Activated CD4-positive, alpha-beta T cell treated with anti-CD3 and anti-CD28 coated beads, Interleukin-2, amount 10 ng/mL, durations not matched to agents 7 days and 5 days (primary cell): ENCODE results near the gene PTPRM. TPM values are rescaled to one million over a fixed set of nuclear protein-coding genes. Genes with fewer than 3 reads are reported as not detected.

ENCODE experiments used
- CTCF ChIA-PET: fragments of 350-600 bp; sonication (Branson Sonifier 250); formaldehyde crosslinking; loops from one replicate; lab custom pipeline; 2021; ENCODE audit warnings: antibody characterized with exemption; lab: Charles Lee
- POLR2A ChIA-PET: fragments of 350-600 bp; sonication (Branson Sonifier 250); formaldehyde crosslinking; loops from one replicate; lab custom pipeline; 2021; ENCODE audit warnings: antibody characterized with exemption; lab: Charles Lee
- DNase-seq: peaks from one replicate; pipeline ENCODE4 v3.0.0-alpha.2; 2020
- H3K27ac Mint-ChIP-seq: one replicate; pipeline ENCODE4 v1.8.0; 2021; ENCODE audit warnings: mild to moderate bottlenecking, moderate library complexity, mixed read lengths
- H3K27me3 Mint-ChIP-seq: one replicate; pipeline ENCODE4 v1.8.0; 2021; ENCODE audit warnings: mixed read lengths
- H3K36me3 Mint-ChIP-seq: one replicate; pipeline ENCODE4 v1.8.0; 2021; ENCODE audit warnings: low read depth, mixed read lengths
- H3K4me1 Mint-ChIP-seq: one replicate; pipeline ENCODE4 v1.8.0; 2021; ENCODE audit warnings: mixed read lengths
- H3K4me3 Mint-ChIP-seq: one replicate; pipeline ENCODE4 v1.8.0; 2021; ENCODE audit warnings: mild to moderate bottlenecking, moderate library complexity, mixed read lengths
- H3K9me3 Mint-ChIP-seq: one replicate; pipeline ENCODE4 v1.8.0; 2021; ENCODE audit warnings: mixed read lengths
- total RNA-seq, 2 experiments: library from RNA; stranded (reverse); gene quantifications; one replicate each; pipeline ENCODE4 v1.2.3, GENCODE V29; 2021

The PTPRM gene
- total RNA-seq, 2 experiments from 2014 or later: 5.1 to 10.5 TPM

DNA sequence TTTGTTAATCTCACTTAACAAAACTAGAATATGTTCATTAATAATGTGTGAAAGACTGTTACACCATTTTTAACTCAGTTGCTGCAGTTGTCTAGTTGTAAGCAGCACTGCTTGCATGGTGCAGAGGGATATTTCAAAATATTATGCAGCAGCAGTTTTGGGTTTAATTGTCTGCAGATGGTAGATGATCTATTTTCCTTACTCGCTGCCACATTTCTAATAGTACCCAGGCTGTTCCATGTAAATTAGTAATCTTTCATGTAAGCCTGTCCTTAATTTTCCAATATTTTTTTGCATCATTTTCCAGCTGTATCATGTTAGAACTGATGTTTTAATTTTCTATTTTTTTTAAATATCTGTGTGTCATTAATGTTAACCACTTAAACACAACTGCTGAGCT is 554.0 kb downstream of the PTPRM start:
- no peaks in the 10 kb centered on the region for H3K9me3 Mint-ChIP-seq
- ChIA-PET CTCF (no interaction called here), POLR2A (no interaction called here)
- H3K4me1 Mint-ChIP-seq: no peaks in the 10 kb centered on the region
- no peaks in the 10 kb centered on the region for H3K27me3 Mint-ChIP-seq
- DNase-seq: no peak
- no peaks in the 10 kb centered on the region for H3K36me3 Mint-ChIP-seq
- H3K4me3 Mint-ChIP-seq: no peak overlapping the region
- H3K27ac Mint-ChIP-seq: no peak overlapping the region

DNA sequence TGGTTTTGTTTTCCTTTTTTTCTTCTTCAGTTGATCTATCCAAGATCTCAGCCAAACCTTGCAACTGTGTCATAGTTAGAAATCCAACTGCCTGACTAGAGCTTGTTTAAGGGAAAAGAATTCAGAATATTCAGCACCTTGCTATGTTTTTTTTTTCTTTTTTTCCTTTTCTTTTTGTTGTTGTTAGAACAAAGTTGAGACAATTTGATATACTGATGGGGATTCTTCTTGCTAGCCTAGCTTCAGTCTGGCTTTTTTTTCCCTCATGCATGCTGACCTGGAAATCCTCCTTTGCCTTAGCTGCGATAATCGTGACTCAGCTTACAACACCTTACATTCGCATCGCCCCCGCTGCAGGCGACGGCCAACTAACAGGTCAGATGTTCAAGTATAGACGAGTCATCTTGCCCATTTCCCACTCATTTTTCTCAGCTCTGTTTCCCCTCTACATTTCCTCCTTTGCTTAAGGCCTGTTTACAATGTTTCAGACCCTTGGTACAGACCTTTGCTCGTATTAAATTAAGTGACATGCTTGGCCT is 554.9 kb downstream of the PTPRM start:
- no peaks in the 10 kb centered on the region for H3K9me3 Mint-ChIP-seq
- POLR2A ChIA-PET: no interaction called here
- no peak for DNase-seq
- no peak overlapping the region for H3K27ac Mint-ChIP-seq
- H3K4me1 Mint-ChIP-seq: no peaks in the 10 kb centered on the region
- no peak overlapping the region for H3K4me3 Mint-ChIP-seq
- H3K27me3 Mint-ChIP-seq: no peaks in the 10 kb centered on the region
- H3K36me3 Mint-ChIP-seq: no peaks in the 10 kb centered on the region
- CTCF ChIA-PET: no interaction called here

DNA sequence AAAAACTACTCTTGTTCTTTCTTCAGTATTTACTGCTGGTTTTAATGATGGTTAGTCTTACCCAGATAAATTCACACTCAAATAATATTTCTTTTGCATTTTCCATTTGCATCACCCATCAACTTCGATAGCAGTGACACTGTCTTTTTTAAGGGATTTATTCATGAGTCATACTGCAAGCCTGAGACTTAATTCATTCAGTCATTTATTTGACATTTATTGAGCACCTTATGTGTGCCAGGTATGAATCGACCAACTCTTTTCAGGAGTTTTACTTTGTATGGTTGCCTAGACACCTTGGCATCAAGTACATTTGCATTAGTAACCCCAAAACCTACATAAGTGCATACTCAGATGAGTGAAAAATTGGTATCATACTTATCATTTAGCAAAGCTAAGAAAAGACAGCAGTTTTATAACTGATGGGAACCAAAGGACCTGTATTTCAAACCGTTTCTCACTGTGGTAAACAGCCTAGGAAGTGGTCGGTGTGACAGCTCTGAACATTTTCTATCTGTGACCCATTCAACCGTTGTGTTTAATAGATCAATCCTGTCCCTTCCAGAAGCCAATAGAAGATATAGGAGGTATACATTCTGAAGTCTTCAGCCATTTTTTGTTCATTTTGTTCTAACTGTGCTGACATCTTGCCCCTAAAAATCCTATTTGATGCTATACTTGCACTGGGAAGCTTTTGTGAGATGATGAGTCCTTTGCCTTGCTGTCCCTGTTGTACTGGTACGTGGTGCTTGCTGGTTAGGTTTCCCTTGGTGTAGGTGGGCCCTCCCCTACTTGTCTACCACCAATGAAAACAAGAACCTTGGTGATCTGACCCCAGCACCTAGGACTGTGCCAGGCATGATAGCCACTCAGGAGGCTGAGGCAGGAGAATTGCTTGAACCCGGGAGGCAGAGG is 557.4 kb downstream of the PTPRM start:
- H3K27me3 Mint-ChIP-seq: no peaks in the 10 kb centered on the region
- H3K36me3 Mint-ChIP-seq: no peaks in the 10 kb centered on the region
- DNase-seq: no peak
- CTCF ChIA-PET: no interaction called here
- H3K4me1 Mint-ChIP-seq: no peaks in the 10 kb centered on the region
- no peak overlapping the region for H3K27ac Mint-ChIP-seq
- no peaks in the 10 kb centered on the region for H3K9me3 Mint-ChIP-seq
- POLR2A ChIA-PET: no interaction called here
- H3K4me3 Mint-ChIP-seq: no peak overlapping the region

DNA sequence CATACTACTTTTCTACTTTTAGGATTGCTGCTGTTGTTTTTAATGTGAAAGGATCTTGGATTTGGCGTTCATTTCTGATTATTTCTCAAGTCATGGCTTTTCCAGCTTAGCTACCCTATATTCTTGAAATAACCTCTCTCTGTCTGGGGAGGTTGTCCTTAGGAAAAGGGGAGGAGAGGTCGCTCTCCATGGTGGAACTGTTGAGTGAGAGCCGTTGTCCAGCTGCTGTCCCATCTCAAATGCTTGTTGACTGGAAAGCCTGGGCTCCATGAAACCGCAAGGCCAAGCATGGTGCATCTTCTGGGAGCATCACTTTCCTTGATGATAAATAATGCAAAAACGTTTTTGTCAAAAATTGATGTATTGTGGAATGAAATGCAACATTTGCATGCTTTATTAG is 563.0 kb downstream of the PTPRM start:
- H3K27me3 Mint-ChIP-seq: no peaks in the 10 kb centered on the region
- H3K27ac Mint-ChIP-seq: no peak overlapping the region
- ChIA-PET CTCF (no interaction called here), POLR2A (no interaction called here)
- no peaks in the 10 kb centered on the region for H3K9me3 Mint-ChIP-seq
- DNase-seq: no peak
- H3K36me3 Mint-ChIP-seq: no peaks in the 10 kb centered on the region
- H3K4me1 Mint-ChIP-seq: no peaks in the 10 kb centered on the region
- H3K4me3 Mint-ChIP-seq: no peak overlapping the region

DNA sequence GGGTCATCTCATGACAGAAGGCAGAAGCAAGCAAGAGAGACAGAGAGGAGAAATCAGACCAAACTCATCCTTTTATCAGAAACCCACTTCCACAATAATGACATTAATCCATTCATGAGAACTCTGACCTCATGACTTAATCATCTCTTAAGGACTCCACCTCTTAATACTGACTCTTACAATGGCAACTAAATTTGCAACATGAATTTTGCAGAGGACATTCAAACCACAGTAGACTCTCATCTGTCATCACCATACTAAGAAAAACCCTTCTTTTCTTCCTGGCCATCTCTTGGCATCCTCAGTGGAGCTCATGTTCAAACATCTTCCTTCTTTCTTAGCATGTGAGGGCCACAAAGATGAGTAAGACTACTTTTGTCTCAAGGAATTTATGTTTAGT is 565.9 kb downstream of the PTPRM start:
- POLR2A ChIA-PET: no interaction called here
- DNase-seq: no peak
- Mint-ChIP-seq H3K4me1 (no peaks in the 10 kb centered on the region), H3K4me3 (no peak overlapping the region), H3K27ac (no peak overlapping the region), H3K27me3 (no peaks in the 10 kb centered on the region), H3K36me3 (no peaks in the 10 kb centered on the region), H3K9me3 (no peaks in the 10 kb centered on the region)
- CTCF ChIA-PET: no interaction called here

DNA sequence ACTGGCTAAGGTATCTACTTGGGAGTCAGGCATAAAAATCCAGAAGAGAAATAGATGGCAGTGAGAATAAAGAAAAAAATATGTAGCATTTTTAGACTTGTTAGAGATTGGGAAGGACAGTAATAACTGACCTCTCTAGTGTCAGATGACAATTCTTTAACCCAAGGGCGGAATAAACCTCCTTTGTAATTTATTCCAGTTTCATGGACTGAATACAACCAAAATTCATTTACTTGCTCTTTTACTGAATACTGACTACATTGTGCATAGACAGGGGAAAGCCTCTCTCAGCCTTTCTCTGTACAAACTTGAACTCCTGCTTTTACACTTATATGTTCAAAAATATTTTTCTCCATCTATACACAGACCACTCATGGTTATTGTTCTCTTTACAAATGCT is 566.8 kb downstream of the PTPRM start:
- H3K27me3 Mint-ChIP-seq: no peaks in the 10 kb centered on the region
- no peaks in the 10 kb centered on the region for H3K9me3 Mint-ChIP-seq
- no peak overlapping the region for H3K4me3 Mint-ChIP-seq
- no peaks in the 10 kb centered on the region for H3K36me3 Mint-ChIP-seq
- POLR2A ChIA-PET: no interaction called here
- DNase-seq: no peak
- H3K4me1 Mint-ChIP-seq: no peaks in the 10 kb centered on the region
- CTCF ChIA-PET: no interaction called here
- no peak overlapping the region for H3K27ac Mint-ChIP-seq

DNA sequence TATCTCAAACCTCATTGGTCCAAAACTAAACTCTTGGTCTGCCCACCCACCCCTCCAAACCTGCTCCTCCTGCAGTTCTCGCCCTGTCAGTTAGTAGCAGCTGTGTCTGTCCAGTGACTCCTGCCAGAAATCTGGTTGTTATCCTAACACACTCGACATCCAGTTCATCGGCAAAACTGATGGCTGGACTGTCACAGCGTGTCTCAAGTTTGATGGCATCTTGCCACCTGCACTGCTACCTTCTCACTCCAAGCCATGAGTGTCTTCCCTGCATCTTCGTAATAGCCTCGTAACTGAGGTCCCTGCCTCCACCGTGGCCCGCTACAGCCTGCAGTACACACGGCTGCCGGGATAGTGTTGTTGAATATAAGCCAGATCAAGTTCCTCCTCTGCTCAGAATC is 572.0 kb downstream of the PTPRM start:
- H3K36me3 Mint-ChIP-seq: no peaks in the 10 kb centered on the region
- no peaks in the 10 kb centered on the region for H3K27me3 Mint-ChIP-seq
- no peak overlapping the region for H3K4me3 Mint-ChIP-seq
- CTCF ChIA-PET: no interaction called here
- no peak overlapping the region for H3K27ac Mint-ChIP-seq
- no peaks in the 10 kb centered on the region for H3K4me1 Mint-ChIP-seq
- POLR2A ChIA-PET: no interaction called here
- no peaks in the 10 kb centered on the region for H3K9me3 Mint-ChIP-seq
- no peak for DNase-seq

DNA sequence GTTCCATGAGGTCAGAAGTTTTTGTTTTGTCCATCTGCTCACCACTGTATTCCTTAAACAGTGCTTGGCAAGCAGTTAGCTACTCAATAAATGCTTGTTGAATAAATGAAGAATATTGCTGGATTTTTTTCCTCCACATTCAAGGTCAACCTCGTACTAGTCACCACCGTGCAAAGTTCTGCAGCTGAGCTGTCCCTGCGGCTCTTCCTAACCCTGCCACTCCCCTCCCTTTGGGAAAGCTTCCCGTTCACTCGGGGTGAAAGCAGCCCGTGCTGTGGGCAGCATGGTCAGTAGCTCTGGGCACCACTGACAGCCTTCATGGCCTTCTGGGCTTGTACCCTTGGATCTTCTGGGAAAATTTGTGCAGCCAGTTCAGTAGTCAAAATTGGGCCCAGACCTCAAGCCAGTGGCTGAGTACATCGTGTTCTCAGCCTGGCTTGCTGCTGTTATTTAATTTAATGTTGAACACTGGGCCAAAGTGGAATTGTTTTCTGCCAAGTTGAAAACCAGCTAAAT is 572.8 kb downstream of the PTPRM start:
- no peaks in the 10 kb centered on the region for H3K27me3 Mint-ChIP-seq
- H3K36me3 Mint-ChIP-seq: no peaks in the 10 kb centered on the region
- ChIA-PET CTCF (interaction anchor here (0.6 kb wide), 1 partner anchor 22 kb away, joined by 3 read pairs; no protein-coding TSS in a partner anchor), POLR2A (no interaction called here)
- no peak overlapping the region for H3K27ac Mint-ChIP-seq
- H3K4me1 Mint-ChIP-seq: no peaks in the 10 kb centered on the region
- DNase-seq: no peak
- H3K9me3 Mint-ChIP-seq: no peaks in the 10 kb centered on the region
- no peak overlapping the region for H3K4me3 Mint-ChIP-seq

DNA sequence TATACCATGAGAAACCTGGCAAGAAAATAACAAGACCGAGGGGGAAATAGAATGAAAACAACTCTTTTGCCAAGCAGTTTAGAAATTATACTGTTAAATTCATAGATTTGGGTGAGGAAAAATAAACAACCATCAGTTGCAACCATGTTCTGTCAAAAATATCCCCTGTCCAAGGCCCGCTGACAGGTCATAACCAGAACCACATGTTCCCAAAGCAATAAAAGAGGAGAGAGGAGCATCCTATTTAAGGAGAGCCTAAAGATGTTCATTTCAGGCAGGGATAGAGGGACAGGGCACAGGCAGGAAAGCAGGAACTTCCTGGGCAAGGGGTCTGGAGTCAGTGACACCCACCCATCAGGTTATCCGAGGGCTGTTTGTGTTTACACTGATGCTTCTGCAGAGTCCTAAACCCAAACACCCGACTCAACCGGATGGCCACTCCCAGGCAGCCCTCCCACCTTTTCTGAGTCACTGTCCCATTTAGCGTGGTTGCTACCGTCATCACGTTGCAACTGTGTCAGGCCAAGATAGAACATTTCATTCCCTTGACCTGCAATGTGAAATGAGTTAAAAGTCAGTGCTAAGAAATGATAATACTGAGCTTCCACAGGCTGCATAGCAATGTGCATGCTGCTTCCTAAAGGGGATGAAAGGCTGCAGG is 573.9 kb downstream of the PTPRM start:
- H3K4me1 Mint-ChIP-seq: no peaks in the 10 kb centered on the region
- H3K27me3 Mint-ChIP-seq: no peaks in the 10 kb centered on the region
- H3K27ac Mint-ChIP-seq: no peak overlapping the region
- DNase-seq: no peak
- ChIA-PET CTCF (no interaction called here), POLR2A (no interaction called here)
- no peaks in the 10 kb centered on the region for H3K9me3 Mint-ChIP-seq
- no peaks in the 10 kb centered on the region for H3K36me3 Mint-ChIP-seq
- no peak overlapping the region for H3K4me3 Mint-ChIP-seq

DNA sequence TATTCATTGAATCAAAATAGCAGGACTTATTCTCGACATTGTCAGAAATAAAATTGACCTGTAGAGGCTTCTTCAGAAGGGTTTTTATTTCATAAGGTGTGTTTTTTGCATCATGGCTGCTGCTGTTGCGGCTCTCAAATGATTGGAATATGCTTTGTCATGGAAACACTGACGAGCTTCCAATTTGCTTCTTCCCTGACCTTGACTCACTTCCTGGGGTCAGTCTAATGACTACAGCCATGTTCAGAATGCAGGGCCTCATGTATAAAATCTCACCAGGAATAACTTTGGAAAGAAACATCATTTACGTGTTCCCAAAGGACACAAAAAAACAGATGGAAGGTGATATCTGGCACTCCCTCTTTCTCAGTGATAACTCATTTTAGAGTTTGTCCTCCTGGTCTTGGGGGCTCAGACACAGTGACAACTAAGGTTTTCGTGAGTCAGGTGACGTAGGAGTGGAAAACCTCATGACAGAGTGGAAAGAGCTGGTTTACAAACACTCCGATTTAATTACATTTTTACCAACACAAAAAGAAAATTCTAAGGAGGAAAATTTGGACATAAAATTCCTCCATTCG is 575.1 kb downstream of the PTPRM start:
- H3K27ac Mint-ChIP-seq: no peak overlapping the region
- H3K27me3 Mint-ChIP-seq: no peaks in the 10 kb centered on the region
- no peak for DNase-seq
- ChIA-PET POLR2A (no interaction called here), CTCF (no interaction called here)
- no peak overlapping the region for H3K4me3 Mint-ChIP-seq
- no peaks in the 10 kb centered on the region for H3K36me3 Mint-ChIP-seq
- H3K4me1 Mint-ChIP-seq: no peaks in the 10 kb centered on the region
- no peaks in the 10 kb centered on the region for H3K9me3 Mint-ChIP-seq

DNA sequence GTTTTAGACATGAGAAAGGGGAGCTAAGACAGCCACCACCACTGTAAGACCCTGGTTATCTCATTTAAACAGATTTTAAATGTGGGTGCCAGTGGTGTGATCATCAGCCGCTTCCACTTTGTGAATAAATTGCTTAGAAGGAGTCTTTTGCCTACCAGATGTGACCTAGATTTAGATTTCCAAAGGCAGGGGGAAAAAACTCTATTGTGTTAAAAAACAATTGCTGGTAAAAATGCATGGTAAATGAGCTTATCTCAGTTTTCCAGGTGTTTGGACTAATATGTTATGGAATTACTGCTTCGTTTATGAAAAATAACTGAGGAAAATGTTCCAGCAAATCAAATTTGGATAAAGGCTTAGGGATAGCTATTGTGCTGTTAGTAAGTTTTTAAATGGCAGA is 575.8 kb downstream of the PTPRM start:
- ChIA-PET POLR2A (no interaction called here), CTCF (no interaction called here)
- Mint-ChIP-seq H3K27me3 (no peaks in the 10 kb centered on the region), H3K4me1 (no peaks in the 10 kb centered on the region), H3K36me3 (no peaks in the 10 kb centered on the region), H3K4me3 (no peak overlapping the region), H3K27ac (no peak overlapping the region), H3K9me3 (no peaks in the 10 kb centered on the region)
- DNase-seq: no peak

DNA sequence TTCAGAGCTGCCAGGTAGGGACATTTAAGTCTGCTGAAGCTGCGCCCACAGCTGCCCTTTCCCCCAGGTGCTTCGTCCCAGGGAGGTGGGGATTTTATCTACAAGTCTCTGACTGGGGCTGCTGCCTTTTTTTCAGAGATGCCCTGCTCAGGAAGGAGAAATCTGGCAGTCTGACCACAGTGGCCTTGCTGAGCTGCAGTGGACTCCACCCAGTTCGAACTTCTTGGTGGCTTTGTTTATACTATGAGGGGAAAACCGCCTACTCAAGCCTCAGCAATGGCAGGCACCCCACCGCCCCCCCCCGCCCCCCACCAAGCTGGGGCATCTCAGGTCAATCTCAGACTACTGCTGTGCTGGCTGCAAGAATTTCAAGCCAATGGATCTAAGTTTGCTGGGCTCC is 584.1 kb downstream of the PTPRM start:
- no peak for DNase-seq
- Mint-ChIP-seq H3K36me3 (no peaks in the 10 kb centered on the region), H3K4me3 (no peak overlapping the region), H3K9me3 (no peaks in the 10 kb centered on the region), H3K4me1 (no peaks in the 10 kb centered on the region), H3K27ac (no peak overlapping the region), H3K27me3 (no peaks in the 10 kb centered on the region)
- CTCF ChIA-PET: no interaction called here
- POLR2A ChIA-PET: no interaction called here
